ENCODE results near the gene AICDA. TPM values are rescaled to one million over a fixed set of nuclear protein-coding genes. Genes with fewer than 3 reads are reported as not detected.
"Not testable (repeated sequence)": the region's sequence is repeated elsewhere in the genome, so short reads cannot be mapped to it uniquely, and the experiment has no call there.

AICDA gene
- total RNA-seq, 1 donor from 2014 or later = not detected

DNA sequence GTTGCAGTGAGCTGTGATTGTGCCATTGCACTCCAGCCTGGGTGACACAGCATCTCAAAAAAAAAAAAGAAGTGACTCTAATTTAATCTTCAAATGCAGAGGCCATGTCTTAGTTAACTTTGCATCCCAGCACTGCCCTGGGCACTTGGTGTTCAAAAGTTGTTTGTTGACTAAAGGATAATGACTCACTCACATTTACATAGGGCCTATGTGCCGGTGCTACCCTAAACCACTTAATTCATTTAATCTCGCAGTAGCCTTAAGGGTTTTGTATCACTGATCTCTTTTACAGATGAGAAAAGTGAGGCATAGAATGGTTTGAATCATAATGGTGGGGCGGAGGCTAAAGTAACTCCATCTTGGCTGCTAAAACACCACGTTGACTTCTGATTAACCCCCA is 26.3 kb upstream of the AICDA start:
- Mint-ChIP-seq H3K27me3 (ENCODE audit: low read depth) (no peaks in the 10 kb centered on the region), H3K9me3 (peaks cover 5% of the 10 kb centered on the region), H3K27ac (no peak overlapping the region), H3K36me3 (no peaks in the 10 kb centered on the region), H3K4me3 (no peak overlapping the region), H3K4me1 (peaks cover 11% of the 10 kb centered on the region)
- no peak for DNase-seq (ENCODE audit: low spot score in 2 of 2, unreplicated experiment in 2 of 2)
- TF ChIP-seq, protein P1, sequence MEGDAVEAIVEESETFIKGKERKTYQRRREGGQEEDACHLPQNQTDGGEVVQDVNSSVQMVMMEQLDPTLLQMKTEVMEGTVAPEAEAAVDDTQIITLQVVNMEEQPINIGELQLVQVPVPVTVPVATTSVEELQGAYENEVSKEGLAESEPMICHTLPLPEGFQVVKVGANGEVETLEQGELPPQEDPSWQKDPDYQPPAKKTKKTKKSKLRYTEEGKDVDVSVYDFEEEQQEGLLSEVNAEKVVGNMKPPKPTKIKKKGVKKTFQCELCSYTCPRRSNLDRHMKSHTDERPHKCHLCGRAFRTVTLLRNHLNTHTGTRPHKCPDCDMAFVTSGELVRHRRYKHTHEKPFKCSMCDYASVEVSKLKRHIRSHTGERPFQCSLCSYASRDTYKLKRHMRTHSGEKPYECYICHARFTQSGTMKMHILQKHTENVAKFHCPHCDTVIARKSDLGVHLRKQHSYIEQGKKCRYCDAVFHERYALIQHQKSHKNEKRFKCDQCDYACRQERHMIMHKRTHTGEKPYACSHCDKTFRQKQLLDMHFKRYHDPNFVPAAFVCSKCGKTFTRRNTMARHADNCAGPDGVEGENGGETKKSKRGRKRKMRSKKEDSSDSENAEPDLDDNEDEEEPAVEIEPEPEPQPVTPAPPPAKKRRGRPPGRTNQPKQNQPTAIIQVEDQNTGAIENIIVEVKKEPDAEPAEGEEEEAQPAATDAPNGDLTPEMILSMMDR (IDR thresholded peaks at IDR 0.05; ENCODE audit: unreplicated experiment) = no peak

DNA sequence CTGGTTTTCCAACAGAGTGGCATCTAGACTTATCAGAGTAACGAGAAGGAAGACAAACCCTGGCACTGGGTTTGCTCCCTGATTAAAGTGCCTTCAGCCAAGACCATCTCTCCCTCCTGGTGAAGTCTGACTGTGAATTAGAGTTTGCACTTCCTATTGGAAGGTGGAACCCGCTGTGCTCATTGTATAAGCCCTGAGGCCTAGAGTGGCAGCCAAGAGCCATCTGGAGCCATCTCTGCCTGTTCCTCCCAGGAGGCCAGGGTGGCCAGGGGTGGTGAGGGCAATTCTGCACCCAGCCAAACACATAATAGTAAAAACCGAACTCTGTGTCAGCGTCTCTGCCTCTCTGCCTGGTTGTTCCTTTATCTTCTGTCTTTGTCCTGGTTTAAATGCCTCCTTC is 25.0 kb upstream of the AICDA start:
- peaks cover 11% of the 10 kb centered on the region for H3K4me1 Mint-ChIP-seq
- DNase-seq (ENCODE audit: low spot score in 2 of 2, unreplicated experiment in 2 of 2) = no peak
- H3K4me3 Mint-ChIP-seq = no peak overlapping the region
- peaks cover 10% of the 10 kb centered on the region for H3K9me3 Mint-ChIP-seq
- no peaks in the 10 kb centered on the region for H3K27me3 Mint-ChIP-seq (ENCODE audit: low read depth)
- no peak overlapping the region for H3K27ac Mint-ChIP-seq
- TF ChIP-seq, protein P1 (IDR thresholded peaks at IDR 0.05; ENCODE audit: unreplicated experiment) = no peak
- H3K36me3 Mint-ChIP-seq = no peaks in the 10 kb centered on the region

DNA sequence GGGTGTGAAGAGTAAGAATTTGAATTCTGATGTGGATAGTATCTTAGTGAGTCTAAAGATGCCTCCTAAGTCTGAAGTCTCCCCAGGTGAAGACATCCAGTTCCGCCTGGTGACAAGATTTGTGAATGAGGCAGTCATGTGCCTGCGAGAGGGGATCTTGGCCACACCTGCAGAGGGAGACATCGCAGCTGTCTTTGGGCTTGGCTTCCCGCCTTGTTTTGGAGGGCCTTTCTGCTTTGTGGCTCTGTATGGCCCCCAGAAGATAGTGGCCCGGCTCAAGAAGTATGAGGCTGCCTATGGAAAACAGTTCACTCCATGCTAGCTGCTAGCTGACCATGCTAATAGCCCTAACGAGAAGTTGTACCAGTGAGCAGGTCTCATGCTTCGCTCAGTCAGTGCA is 24.6 kb upstream of the AICDA start:
- TF ChIP-seq, protein P1 (IDR thresholded peaks at IDR 0.05; ENCODE audit: unreplicated experiment) = no peak
- Mint-ChIP-seq H3K27me3 (ENCODE audit: low read depth) (no peaks in the 10 kb centered on the region), H3K4me3 (no peak overlapping the region), H3K27ac (no peak overlapping the region), H3K4me1 (peaks cover 11% of the 10 kb centered on the region), H3K36me3 (no peaks in the 10 kb centered on the region), H3K9me3 (peaks cover 12% of the 10 kb centered on the region)
- DNase-seq (ENCODE audit: low spot score in 2 of 2, unreplicated experiment in 2 of 2) = no peak

DNA sequence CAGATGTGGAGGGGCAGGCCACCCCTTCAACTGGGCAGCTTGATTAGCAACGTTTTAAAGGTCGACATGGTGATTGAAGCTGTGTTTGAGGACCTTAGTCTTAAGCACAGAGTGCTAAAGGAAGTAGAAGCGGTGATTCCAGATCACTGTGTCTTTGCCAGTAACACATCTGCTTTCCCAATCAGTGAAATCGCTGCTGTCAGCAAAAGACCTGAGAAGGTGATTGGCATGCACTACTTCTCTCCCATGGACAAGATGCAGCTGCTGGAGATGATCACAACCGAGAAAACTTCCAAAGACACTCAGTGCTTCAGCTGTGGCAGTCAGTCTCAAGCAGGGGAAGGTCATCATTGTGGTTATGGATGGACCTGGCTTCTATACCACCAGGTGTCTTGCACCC is 23.9 kb upstream of the AICDA start:
- H3K27ac Mint-ChIP-seq = no peak overlapping the region
- peaks cover 15% of the 10 kb centered on the region for H3K9me3 Mint-ChIP-seq
- no peak overlapping the region for H3K4me3 Mint-ChIP-seq
- no peaks in the 10 kb centered on the region for H3K27me3 Mint-ChIP-seq (ENCODE audit: low read depth)
- TF ChIP-seq, protein P1 (IDR thresholded peaks at IDR 0.05; ENCODE audit: unreplicated experiment) = no peak
- H3K4me1 Mint-ChIP-seq = peaks cover 11% of the 10 kb centered on the region
- no peaks in the 10 kb centered on the region for H3K36me3 Mint-ChIP-seq
- DNase-seq (ENCODE audit: low spot score in 2 of 2, unreplicated experiment in 2 of 2) = no peak

DNA sequence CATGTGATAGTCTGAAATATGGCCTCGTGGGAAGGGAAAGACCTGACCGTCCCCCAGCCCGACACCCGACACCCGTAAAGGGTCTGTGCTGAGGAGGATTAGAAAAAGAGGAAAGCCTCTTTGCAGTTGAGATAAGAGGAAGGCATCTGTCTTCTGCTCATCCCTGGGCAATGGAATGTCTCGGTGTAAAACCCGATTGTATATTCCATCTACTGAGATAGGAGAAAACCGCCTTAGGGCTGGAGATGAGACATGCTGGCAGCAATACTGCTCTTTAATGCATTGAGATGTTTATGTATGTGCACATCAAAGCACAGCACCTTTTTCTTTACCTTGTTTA is 23.3 kb upstream of the AICDA start:
- H3K36me3 Mint-ChIP-seq; H3K4me3 Mint-ChIP-seq; H3K27me3 Mint-ChIP-seq (ENCODE audit: low read depth); DNase-seq (ENCODE audit: low spot score in 2 of 2, unreplicated experiment in 2 of 2); H3K27ac Mint-ChIP-seq: not testable (repeated sequence)
- H3K9me3 Mint-ChIP-seq = peaks cover 19% of the 10 kb centered on the region
- peaks cover 11% of the 10 kb centered on the region for H3K4me1 Mint-ChIP-seq

DNA sequence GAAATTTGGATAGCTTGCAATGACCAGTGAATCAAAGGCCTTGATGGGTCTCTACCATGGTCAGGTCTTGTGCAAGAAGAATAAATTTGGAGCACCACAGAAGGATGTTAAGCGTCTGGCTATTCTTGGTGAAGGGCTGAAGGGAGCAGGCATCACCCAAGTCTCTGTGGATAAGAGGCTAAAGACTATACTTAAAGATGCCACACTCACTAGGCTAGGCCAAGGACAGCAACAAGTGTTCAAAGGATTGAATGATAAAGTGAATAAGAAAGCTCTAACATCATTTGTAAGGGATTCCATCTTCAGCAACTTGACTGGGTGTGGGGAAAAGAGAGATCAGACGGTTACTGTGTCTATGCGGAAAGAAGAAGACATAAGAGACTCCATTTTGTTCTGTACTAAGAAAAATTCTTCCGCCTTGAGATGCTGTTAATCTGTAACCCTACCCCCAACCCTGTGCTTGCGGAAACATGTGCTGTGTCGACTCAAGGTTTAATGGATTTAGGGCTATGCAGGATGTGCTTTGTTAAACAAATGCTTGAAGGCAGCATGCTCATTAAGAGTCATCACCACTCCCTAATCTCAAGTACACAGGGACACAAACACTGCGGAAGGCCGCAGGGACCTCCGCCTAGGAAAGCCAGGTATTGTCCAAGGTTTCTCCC is 22.8 kb upstream of the AICDA start:
- H3K36me3 Mint-ChIP-seq; H3K4me3 Mint-ChIP-seq; H3K27me3 Mint-ChIP-seq (ENCODE audit: low read depth); DNase-seq (ENCODE audit: low spot score in 2 of 2, unreplicated experiment in 2 of 2); H3K27ac Mint-ChIP-seq: not testable (repeated sequence)
- Mint-ChIP-seq H3K9me3 (peaks cover 22% of the 10 kb centered on the region), H3K4me1 (peaks cover 11% of the 10 kb centered on the region)

GRCh38 chr12:8630131-8630530 is 17.5 kb upstream of the AICDA start:
- H3K27me3 Mint-ChIP-seq (ENCODE audit: low read depth) = no peaks in the 10 kb centered on the region
- TF ChIP-seq, protein P1 (IDR thresholded peaks at IDR 0.05; ENCODE audit: unreplicated experiment) = no peak
- H3K4me3 Mint-ChIP-seq = no peak overlapping the region
- no peak for DNase-seq (ENCODE audit: low spot score in 2 of 2, unreplicated experiment in 2 of 2)
- H3K4me1 Mint-ChIP-seq = no peaks in the 10 kb centered on the region
- H3K27ac Mint-ChIP-seq = no peak overlapping the region
- H3K9me3 Mint-ChIP-seq = peaks cover 22% of the 10 kb centered on the region
- H3K36me3 Mint-ChIP-seq = no peaks in the 10 kb centered on the region
